ENCODE measurements around the gene TGFBR3L.

TGFBR3L gene

DNA sequence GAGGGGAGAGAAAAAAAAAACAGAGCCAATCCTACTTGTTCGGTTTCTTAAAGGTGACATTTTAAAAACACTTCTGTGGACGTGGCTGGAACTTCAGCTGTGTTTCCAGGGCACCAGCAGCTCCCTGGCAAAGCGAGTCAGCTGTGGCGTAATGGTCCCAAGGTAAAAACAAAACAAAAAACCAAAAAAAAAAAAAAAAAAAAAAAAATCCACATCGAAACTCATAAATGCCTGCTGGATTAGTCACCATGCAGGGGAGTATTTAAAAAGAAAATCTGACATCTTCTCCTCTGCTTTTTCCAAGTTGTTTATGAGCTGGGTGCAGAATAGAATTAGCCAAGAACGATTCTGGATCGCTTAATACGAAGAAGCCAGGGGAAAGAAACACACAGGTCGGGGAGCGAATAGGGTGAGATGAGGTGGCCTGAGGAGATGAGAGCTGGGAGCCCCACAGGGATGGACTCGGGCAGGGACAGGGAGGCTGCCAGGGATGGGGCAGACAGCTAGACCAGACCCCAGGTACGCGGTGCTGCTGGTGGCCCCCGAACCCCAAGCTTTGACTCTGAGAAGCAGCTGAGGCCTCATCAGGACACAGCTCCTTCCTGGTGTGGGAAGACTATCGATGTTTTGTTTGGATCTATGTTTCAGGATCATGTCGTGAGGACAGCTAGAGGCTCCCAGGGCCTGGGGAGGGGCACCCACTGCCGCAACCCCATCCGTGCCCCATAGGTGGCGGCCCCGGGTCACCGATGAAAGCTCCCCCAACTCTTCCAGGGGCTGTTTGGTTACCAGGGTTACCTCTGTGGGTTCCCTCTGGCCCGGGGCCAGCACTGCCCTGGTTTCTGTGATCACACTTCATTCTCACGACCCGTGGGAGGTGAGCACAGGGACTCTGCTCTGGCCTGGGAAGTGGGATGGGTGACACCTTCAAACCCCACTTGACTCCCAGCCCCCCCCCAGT is 14.4 kb downstream of the TGFBR3L start (continued):
- TF ChIP-seq, protein P1, sequence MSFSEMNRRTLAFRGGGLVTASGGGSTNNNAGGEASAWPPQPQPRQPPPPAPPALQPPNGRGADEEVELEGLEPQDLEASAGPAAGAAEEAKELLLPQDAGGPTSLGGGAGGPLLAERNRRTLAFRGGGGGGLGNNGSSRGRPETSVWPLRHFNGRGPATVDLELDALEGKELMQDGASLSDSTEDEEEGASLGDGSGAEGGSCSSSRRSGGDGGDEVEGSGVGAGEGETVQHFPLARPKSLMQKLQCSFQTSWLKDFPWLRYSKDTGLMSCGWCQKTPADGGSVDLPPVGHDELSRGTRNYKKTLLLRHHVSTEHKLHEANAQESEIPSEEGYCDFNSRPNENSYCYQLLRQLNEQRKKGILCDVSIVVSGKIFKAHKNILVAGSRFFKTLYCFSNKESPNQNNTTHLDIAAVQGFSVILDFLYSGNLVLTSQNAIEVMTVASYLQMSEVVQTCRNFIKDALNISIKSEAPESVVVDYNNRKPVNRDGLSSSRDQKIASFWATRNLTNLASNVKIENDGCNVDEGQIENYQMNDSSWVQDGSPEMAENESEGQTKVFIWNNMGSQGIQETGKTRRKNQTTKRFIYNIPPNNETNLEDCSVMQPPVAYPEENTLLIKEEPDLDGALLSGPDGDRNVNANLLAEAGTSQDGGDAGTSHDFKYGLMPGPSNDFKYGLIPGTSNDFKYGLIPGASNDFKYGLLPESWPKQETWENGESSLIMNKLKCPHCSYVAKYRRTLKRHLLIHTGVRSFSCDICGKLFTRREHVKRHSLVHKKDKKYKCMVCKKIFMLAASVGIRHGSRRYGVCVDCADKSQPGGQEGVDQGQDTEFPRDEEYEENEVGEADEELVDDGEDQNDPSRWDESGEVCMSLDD (tag by site-specific recombination; IDR thresholded peaks at IDR 0.05), result peak; percentile 29; the same call in 1 of the 2 replicates
- TF ChIP-seq SETDB1 (IDR thresholded peaks at IDR 0.05; ENCODE audit: insufficient read length, low read length) (no peak), WT1 (tag by site-specific recombination; IDR thresholded peaks at IDR 0.05) (peak; percentile 53; the same call in 1 of the 2 replicates), ZNF654 (tag by site-specific recombination; IDR thresholded peaks at IDR 0.05; ENCODE audit: low read depth) (peak; percentile 37), KLF9 (tag by site-specific recombination; IDR thresholded peaks at IDR 0.05; ENCODE audit: low read depth) (no peak), ZNF548 (tag by site-specific recombination; IDR thresholded peaks at IDR 0.05) (0 out of 2 replicates have a peak, but pooled peaks have one; percentile 8), ZNF768 (tag by site-specific recombination; IDR thresholded peaks at IDR 0.05) (no peak), ZNF133 (tag by site-specific recombination; IDR thresholded peaks at IDR 0.05) (no peak), SP7 (tag by site-specific recombination; IDR thresholded peaks at IDR 0.05) (peak; percentile 59; the same call in 1 of the 2 replicates), PRDM1 (tag by site-specific recombination; IDR thresholded peaks at IDR 0.05) (peak; percentile 84), ZNF391 (tag by site-specific recombination; IDR thresholded peaks at IDR 0.05; ENCODE audit: borderline replicate concordance, low read depth) (no peak), ZNF274 (IDR thresholded peaks at IDR 0.05; ENCODE audit: low read length) (no peak), ZNF274 (tag by site-specific recombination; IDR thresholded peaks at IDR 0.05; ENCODE audit: borderline replicate concordance) (no peak), ZNF24 (tag by site-specific recombination; IDR thresholded peaks at IDR 0.05) (peak; percentile 60; the same call in 1 of the 2 replicates), ZNF335 (tag by site-specific recombination; conservative IDR thresholded peaks at IDR 0.05) (peak; percentile 38), ZBTB17 (tag by site-specific recombination; IDR thresholded peaks at IDR 0.05) (peak; percentile 95), ZNF558 (tag by site-specific recombination; IDR thresholded peaks at IDR 0.05) (no peak), SP3 (tag by site-specific recombination; IDR thresholded peaks at IDR 0.05) (no peak; the same call in 1 of the 2 replicates), ZNF501 (tag by site-specific recombination; IDR thresholded peaks at IDR 0.05) (no peak), IKZF3 (tag by site-specific recombination; IDR thresholded peaks at IDR 0.05) (0 out of 2 replicates have a peak, but pooled peaks have one; percentile 9), ZSCAN23 (tag by site-specific recombination; IDR thresholded peaks at IDR 0.05) (0 out of 2 replicates have a peak, but pooled peaks have one; percentile 42), ZNF610 (tag by site-specific recombination; IDR thresholded peaks at IDR 0.05; ENCODE audit: borderline replicate concordance) (no peak)
- TF ChIP-seq, protein P2, sequence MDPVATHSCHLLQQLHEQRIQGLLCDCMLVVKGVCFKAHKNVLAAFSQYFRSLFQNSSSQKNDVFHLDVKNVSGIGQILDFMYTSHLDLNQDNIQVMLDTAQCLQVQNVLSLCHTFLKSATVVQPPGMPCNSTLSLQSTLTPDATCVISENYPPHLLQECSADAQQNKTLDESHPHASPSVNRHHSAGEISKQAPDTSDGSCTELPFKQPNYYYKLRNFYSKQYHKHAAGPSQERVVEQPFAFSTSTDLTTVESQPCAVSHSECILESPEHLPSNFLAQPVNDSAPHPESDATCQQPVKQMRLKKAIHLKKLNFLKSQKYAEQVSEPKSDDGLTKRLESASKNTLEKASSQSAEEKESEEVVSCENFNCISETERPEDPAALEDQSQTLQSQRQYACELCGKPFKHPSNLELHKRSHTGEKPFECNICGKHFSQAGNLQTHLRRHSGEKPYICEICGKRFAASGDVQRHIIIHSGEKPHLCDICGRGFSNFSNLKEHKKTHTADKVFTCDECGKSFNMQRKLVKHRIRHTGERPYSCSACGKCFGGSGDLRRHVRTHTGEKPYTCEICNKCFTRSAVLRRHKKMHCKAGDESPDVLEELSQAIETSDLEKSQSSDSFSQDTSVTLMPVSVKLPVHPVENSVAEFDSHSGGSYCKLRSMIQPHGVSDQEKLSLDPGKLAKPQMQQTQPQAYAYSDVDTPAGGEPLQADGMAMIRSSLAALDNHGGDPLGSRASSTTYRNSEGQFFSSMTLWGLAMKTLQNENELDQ (tag by site-specific recombination; IDR thresholded peaks at IDR 0.05; ENCODE audit: low read depth), result no peak
- TF ChIP-seq, protein P3, sequence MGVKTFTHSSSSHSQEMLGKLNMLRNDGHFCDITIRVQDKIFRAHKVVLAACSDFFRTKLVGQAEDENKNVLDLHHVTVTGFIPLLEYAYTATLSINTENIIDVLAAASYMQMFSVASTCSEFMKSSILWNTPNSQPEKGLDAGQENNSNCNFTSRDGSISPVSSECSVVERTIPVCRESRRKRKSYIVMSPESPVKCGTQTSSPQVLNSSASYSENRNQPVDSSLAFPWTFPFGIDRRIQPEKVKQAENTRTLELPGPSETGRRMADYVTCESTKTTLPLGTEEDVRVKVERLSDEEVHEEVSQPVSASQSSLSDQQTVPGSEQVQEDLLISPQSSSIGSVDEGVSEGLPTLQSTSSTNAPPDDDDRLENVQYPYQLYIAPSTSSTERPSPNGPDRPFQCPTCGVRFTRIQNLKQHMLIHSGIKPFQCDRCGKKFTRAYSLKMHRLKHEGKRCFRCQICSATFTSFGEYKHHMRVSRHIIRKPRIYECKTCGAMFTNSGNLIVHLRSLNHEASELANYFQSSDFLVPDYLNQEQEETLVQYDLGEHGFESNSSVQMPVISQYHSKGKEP (tag by site-specific recombination; IDR thresholded peaks at IDR 0.05), result no peak
- TF ChIP-seq, protein P4, sequence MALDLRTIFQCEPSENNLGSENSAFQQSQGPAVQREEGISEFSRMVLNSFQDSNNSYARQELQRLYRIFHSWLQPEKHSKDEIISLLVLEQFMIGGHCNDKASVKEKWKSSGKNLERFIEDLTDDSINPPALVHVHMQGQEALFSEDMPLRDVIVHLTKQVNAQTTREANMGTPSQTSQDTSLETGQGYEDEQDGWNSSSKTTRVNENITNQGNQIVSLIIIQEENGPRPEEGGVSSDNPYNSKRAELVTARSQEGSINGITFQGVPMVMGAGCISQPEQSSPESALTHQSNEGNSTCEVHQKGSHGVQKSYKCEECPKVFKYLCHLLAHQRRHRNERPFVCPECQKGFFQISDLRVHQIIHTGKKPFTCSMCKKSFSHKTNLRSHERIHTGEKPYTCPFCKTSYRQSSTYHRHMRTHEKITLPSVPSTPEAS (tag by site-specific recombination; IDR thresholded peaks at IDR 0.05), result no peak
- TF ChIP-seq, protein P5, sequence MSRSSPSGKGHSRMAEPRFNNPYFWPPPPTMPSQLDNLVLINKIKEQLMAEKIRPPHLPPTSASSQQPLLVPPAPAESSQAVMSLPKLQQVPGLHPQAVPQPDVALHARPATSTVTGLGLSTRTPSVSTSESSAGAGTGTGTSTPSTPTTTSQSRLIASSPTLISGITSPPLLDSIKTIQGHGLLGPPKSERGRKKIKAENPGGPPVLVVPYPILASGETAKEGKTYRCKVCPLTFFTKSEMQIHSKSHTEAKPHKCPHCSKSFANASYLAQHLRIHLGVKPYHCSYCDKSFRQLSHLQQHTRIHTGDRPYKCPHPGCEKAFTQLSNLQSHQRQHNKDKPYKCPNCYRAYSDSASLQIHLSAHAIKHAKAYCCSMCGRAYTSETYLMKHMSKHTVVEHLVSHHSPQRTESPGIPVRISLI (tag by site-specific recombination; IDR thresholded peaks at IDR 0.05), result peak; percentile 99
- TF ChIP-seq, protein P6, sequence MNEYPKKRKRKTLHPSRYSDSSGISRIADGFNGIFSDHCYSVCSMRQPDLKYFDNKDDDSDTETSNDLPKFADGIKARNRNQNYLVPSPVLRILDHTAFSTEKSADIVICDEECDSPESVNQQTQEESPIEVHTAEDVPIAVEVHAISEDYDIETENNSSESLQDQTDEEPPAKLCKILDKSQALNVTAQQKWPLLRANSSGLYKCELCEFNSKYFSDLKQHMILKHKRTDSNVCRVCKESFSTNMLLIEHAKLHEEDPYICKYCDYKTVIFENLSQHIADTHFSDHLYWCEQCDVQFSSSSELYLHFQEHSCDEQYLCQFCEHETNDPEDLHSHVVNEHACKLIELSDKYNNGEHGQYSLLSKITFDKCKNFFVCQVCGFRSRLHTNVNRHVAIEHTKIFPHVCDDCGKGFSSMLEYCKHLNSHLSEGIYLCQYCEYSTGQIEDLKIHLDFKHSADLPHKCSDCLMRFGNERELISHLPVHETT (tag by site-specific recombination; IDR thresholded peaks at IDR 0.05), result peak; percentile 61; the same call in 1 of the 2 replicates
